CD4-positive, alpha-beta T cell (primary cell): ENCODE data around the gene SGO1. TPM values are rescaled to one million over a fixed set of nuclear protein-coding genes. Genes with fewer than 3 reads are reported as not detected.

ENCODE experiments used
- ATAC-seq: fragments of 200-7000 bp; cut with Tn5 transposase; one replicate; pipeline ENCODE4 v1.10.0; 2022; ENCODE audit warnings: mild to moderate bottlenecking; ENCODE audit not compliant: poor library complexity
- CTCF ChIA-PET: fragments of 350-600 bp; sonication (Branson Sonifier 250); formaldehyde crosslinking; loops from one replicate; lab custom pipeline; 2021; ENCODE audit warnings: antibody characterized with exemption, inconsistent platforms; lab: Charles Lee
- POLR2A ChIA-PET: fragments of 350-600 bp; sonication (Branson Sonifier 250); formaldehyde crosslinking; loops from one replicate; lab custom pipeline; 2021; ENCODE audit warnings: antibody characterized with exemption, inconsistent platforms; lab: Charles Lee
- DNase-seq, 14 experiments: peaks; one replicate each; pipeline ENCODE4 v3.0.0-alpha.2; 2013 to 2020; ENCODE audit warnings: mixed read lengths in 2 of 14
- H3K27ac ChIP-seq, 2 donors: one replicate each; pipeline versions ENCODE4 v1.5.1 to v1.7.0; 2013; ENCODE audit warnings: low read length in 2 of 2, low read depth in 1 of 2, mild to moderate bottlenecking in 1 of 2
- H3K27me3 ChIP-seq, 2 experiments: 1 replicate in 1 of 2; 2 replicates in 1 of 2; pipeline versions ENCODE4 v1.6.1 to v1.7.0; 2013; ENCODE audit warnings: low read length in 2 of 2, control low read depth in 1 of 2, mild to moderate bottlenecking in 1 of 2, moderate library complexity in 1 of 2; ENCODE audit not compliant: insufficient read depth in 2 of 2, control insufficient read depth in 1 of 2
- H3K36me3 ChIP-seq: one replicate; pipeline ENCODE4 v1.6.1; 2013; ENCODE audit warnings: low read length, control low read depth; ENCODE audit not compliant: insufficient read depth
- H3K4me1 ChIP-seq: one replicate; pipeline ENCODE4 v1.6.1; 2013; ENCODE audit warnings: low read length, control low read depth; ENCODE audit not compliant: insufficient read depth
- H3K4me3 ChIP-seq: one replicate; pipeline ENCODE4 v1.5.1; 2013; ENCODE audit warnings: mild to moderate bottlenecking, low read length, moderate library complexity
- H3K9me3 ChIP-seq, 2 experiments: 1 replicate in 1 of 2; 2 replicates in 1 of 2; pipeline versions ENCODE4 v1.6.1 to v1.7.0; 2013; ENCODE audit warnings: low read length in 2 of 2, mild to moderate bottlenecking in 2 of 2, control low read depth in 1 of 2, moderate library complexity in 1 of 2; ENCODE audit not compliant: control insufficient read depth in 1 of 2, insufficient read depth in 1 of 2
- H3K27ac Mint-ChIP-seq: one replicate; pipeline ENCODE4 v1.8.0; 2020; ENCODE audit warnings: mixed read lengths
- H3K27me3 Mint-ChIP-seq: one replicate; pipeline ENCODE4 v1.8.0; 2021; ENCODE audit warnings: mixed read lengths
- H3K36me3 Mint-ChIP-seq: one replicate; pipeline ENCODE4 v1.8.0; 2021; ENCODE audit warnings: low read depth, mixed read lengths
- H3K4me1 Mint-ChIP-seq: one replicate; pipeline ENCODE4 v1.8.0; 2021; ENCODE audit warnings: low read depth, mixed read lengths
- H3K4me3 Mint-ChIP-seq: one replicate; pipeline ENCODE4 v1.8.0; 2020; ENCODE audit warnings: mild to moderate bottlenecking, mixed read lengths
- H3K9me3 Mint-ChIP-seq: one replicate; pipeline ENCODE4 v1.8.0; 2020; ENCODE audit warnings: mixed read lengths
- intact Hi-C, 2 experiments: fragments of 100-400 bp; cut with DNase I in 1 of 2; cut with micrococcal nuclease in 1 of 2; formaldehyde crosslinking; loops; one replicate each; pipeline versions ENCODE4 v1.15.1 to v1.9.0; 2023 to 2025; cut with DNase I, micrococcal nuclease
- total RNA-seq, 174 experiments: library from RNA in 2 of 174; stranded (reverse) in 2 of 174; gene quantifications; one replicate each; pipeline ENCODE4 v1.2.3 and lab custom pipeline; 2021 to 2026
- TF ChIP-seq, protein P1 (sequence below): fragments of 200-600 bp; IDR thresholded peaks from one replicate; pipeline ENCODE4 v1.8.0; 2022; ENCODE audit warnings: antibody characterized with exemption, mild to moderate bottlenecking

Gene SGO1
- total RNA-seq, 2 experiments from 2014 or later, result not detected

DNA sequence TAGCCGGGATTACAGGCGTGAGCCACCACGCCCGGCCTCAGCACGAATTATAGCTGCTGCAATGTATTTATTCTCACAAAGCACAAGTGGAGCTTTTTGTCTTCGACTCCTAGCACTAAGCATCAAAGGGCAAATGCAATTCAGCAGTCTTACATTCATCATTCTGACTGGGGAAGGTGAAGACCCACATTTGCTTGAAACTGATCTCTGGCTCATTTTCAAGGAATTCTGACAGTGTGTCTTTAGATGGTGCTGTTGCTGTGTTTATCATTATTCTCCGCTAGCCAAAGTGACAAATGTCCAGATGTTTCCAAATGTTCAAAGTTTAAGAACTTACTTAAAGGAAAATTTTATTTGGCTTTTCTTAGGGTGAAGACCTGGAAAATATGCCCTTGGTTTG is 55.9 kb downstream of the SGO1 start:
- Histone ChIP-seq H3K4me1 (no peaks in the 10 kb centered on the region), H3K27me3 (no peaks in the 10 kb centered on the region), H3K9me3 (no peaks in the 10 kb centered on the region), H3K27ac (no peak overlapping the region), H3K36me3 (peaks cover 51% of the 10 kb centered on the region), H3K4me3 (no peak overlapping the region)
- ChIA-PET CTCF (no interaction called here), POLR2A (no interaction called here)
- no peak overlapping the region for H3K27ac Mint-ChIP-seq
- no peak overlapping the region for H3K4me3 Mint-ChIP-seq
- DNase-seq, result no peak
- no peaks in the 10 kb centered on the region for H3K27me3 Mint-ChIP-seq
- TF ChIP-seq, protein P1, sequence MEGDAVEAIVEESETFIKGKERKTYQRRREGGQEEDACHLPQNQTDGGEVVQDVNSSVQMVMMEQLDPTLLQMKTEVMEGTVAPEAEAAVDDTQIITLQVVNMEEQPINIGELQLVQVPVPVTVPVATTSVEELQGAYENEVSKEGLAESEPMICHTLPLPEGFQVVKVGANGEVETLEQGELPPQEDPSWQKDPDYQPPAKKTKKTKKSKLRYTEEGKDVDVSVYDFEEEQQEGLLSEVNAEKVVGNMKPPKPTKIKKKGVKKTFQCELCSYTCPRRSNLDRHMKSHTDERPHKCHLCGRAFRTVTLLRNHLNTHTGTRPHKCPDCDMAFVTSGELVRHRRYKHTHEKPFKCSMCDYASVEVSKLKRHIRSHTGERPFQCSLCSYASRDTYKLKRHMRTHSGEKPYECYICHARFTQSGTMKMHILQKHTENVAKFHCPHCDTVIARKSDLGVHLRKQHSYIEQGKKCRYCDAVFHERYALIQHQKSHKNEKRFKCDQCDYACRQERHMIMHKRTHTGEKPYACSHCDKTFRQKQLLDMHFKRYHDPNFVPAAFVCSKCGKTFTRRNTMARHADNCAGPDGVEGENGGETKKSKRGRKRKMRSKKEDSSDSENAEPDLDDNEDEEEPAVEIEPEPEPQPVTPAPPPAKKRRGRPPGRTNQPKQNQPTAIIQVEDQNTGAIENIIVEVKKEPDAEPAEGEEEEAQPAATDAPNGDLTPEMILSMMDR, result no peak
- no peak for ATAC-seq
- H3K36me3 Mint-ChIP-seq, result peaks cover 82% of the 10 kb centered on the region
- no peaks in the 10 kb centered on the region for H3K4me1 Mint-ChIP-seq
- H3K9me3 Mint-ChIP-seq, result no peaks in the 10 kb centered on the region
- intact Hi-C loops, result no loop called here

DNA sequence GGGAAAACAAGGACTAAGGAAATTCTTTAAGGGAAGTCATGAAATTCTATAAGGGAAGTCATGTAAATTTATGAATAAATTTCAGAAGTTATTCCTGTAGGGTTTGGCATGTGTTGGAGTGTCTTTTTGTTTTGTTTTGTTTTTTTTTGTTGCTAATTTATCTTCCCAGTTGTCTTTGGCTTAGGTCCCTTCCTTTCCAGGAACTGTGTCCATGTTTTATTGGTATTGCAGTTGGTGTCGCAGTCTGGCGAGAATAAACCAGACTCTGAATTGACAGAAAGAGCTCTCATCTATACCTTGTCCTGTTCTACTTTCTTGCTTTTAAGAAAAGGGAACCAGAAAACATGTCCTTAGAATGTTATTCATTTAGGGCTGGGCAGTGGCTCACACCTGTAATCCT is 57.6 kb downstream of the SGO1 start:
- Histone ChIP-seq H3K9me3 (no peaks in the 10 kb centered on the region), H3K4me1 (no peaks in the 10 kb centered on the region), H3K4me3 (no peak overlapping the region), H3K36me3 (peaks cover 61% of the 10 kb centered on the region), H3K27me3 (no peaks in the 10 kb centered on the region), H3K27ac (no peak overlapping the region)
- Mint-ChIP-seq H3K36me3 (peaks cover 82% of the 10 kb centered on the region), H3K27me3 (no peaks in the 10 kb centered on the region), H3K4me3 (no peak overlapping the region), H3K27ac (no peak overlapping the region), H3K9me3 (no peaks in the 10 kb centered on the region), H3K4me1 (no peaks in the 10 kb centered on the region)
- TF ChIP-seq, protein P1, result no peak
- POLR2A ChIA-PET, result no interaction called here
- no peak for DNase-seq
- CTCF ChIA-PET, result no interaction called here
- ATAC-seq, result no peak
- intact Hi-C loops, result no loop called here

DNA sequence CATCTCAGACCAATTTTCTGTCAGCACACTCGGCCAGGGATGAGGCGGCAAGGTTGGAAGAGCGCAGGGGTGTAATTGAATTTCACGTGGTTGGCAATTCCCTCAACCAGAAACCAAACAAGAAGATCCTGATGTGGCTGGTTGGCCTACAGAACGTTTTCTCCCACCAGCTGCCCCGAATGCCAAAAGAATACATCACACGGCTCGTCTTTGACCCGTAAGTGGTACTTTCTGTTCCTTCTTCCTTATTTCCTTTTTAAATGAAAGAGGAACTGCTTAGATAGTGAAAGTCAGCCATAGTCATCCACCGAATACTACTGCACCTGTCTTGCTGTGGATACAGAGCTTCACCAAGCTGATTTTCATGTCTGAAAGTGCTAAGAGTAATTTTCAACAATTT is 60.1 kb downstream of the SGO1 start:
- TF ChIP-seq, protein P1, result no peak
- Histone ChIP-seq H3K36me3 (peaks cover 86% of the 10 kb centered on the region), H3K4me1 (no peaks in the 10 kb centered on the region), H3K9me3 (no peaks in the 10 kb centered on the region), H3K4me3 (no peak overlapping the region), H3K27ac (no peak overlapping the region), H3K27me3 (no peaks in the 10 kb centered on the region)
- POLR2A ChIA-PET, result no interaction called here
- Mint-ChIP-seq H3K27ac (no peak overlapping the region), H3K9me3 (no peaks in the 10 kb centered on the region), H3K36me3 (peaks cover 89% of the 10 kb centered on the region), H3K27me3 (no peaks in the 10 kb centered on the region), H3K4me1 (no peaks in the 10 kb centered on the region), H3K4me3 (no peak overlapping the region)
- intact Hi-C loops, result no loop called here
- CTCF ChIA-PET, result no interaction called here
- ATAC-seq (no peak), DNase-seq (peak in 2 of 14 experiments; percentile 38)
